ENCODE measurements around the gene CIAO2B. TPM values are rescaled to one million over a fixed set of nuclear protein-coding genes. Genes with fewer than 3 reads are reported as not detected.

Gene CIAO2B
- total RNA-seq, 1 experiment from 2014 or later: 59.7 TPM

- TF ChIP-seq ARID4B (CRISPR knock-in tag; IDR thresholded peaks at IDR 0.05; ENCODE audit: borderline replicate concordance) (no peak), AFF4 (CRISPR knock-in tag; IDR thresholded peaks at IDR 0.05; ENCODE audit: borderline replicate concordance) (no peak), MLX (CRISPR knock-in tag; IDR thresholded peaks at IDR 0.05) (no peak), ATF2 (CRISPR knock-in tag; IDR thresholded peaks at IDR 0.05; ENCODE audit: borderline replicate concordance, low read depth) (no peak), NR3C1 (CRISPR knock-in tag; conservative IDR thresholded peaks at IDR 0.05; ENCODE audit: low read depth) (no peak)
These were observed 34.8 kb downstream of the CIAO2B start (continued) for GRCh38 chr16:66899310-66899944.

- H3K9me3 Mint-ChIP-seq: no peaks in the 10 kb centered on the region
- no peaks in the 10 kb centered on the region; the same call in 1 of the 2 replicates for H3K27me3 Mint-ChIP-seq (ENCODE audit: low read depth)
- no peak overlapping the region for H3K27ac Mint-ChIP-seq
- ChIA-PET CTCF (interaction anchor here (1.3 to 11.5 kb wide), 3 partner anchors 11 to 27 kb away, joined by 3 to 175 read pairs (median 32); partner anchors contain the start of genes PDP2 and RRAD), POLR2A (no interaction called here)
- no peaks in the 10 kb centered on the region for H3K36me3 Mint-ChIP-seq
- peaks cover 8% of the 10 kb centered on the region for H3K4me1 Mint-ChIP-seq
- DNase-seq (ENCODE audit: low spot score) (no peak), ATAC-seq (no peak)
- no peak overlapping the region for H3K4me3 Mint-ChIP-seq
- TF ChIP-seq E2F1 (CRISPR knock-in tag; IDR thresholded peaks at IDR 0.05) (no peak), SOX15 (CRISPR knock-in tag; IDR thresholded peaks at IDR 0.05) (no peak), ATF2 (CRISPR knock-in tag; IDR thresholded peaks at IDR 0.05; ENCODE audit: borderline replicate concordance, low read depth) (no peak), AR (CRISPR knock-in tag; IDR thresholded peaks at IDR 0.05) (no peak), ATF1 (CRISPR knock-in tag; IDR thresholded peaks at IDR 0.05) (no peak), ZNF138 (CRISPR knock-in tag; conservative IDR thresholded peaks at IDR 0.05) (no peak), E2F4 (CRISPR knock-in tag; IDR thresholded peaks at IDR 0.05; ENCODE audit: borderline replicate concordance, low read depth) (no peak), NFATC4 (CRISPR knock-in tag; IDR thresholded peaks at IDR 0.05) (no peak), ZNF281 (CRISPR knock-in tag; IDR thresholded peaks at IDR 0.05) (no peak)
These were observed 35.3 kb downstream of the CIAO2B start for GRCh38 chr16:66898933-66899309.
